ENCODE measurements around the gene FBLN2.

- no peak for TF ChIP-seq POLR2A (IDR thresholded peaks at IDR 0.05)
- no peak for TF ChIP-seq POLR2AphosphoS5 (IDR thresholded peaks at IDR 0.05)
- TF ChIP-seq CTCF (IDR thresholded peaks at IDR 0.05) = no peak
Observed at GRCh38 chr3:13582366-13583250, 33.7 kb downstream of the FBLN2 start.
